GM12865 (cell line): ENCODE results near the gene TMEM214.
A peak's percentile ranks its signal among the peaks of the same experiment; 100 is the strongest.

Experiments
- DNase-seq: peaks from one replicate; pipeline ENCODE4 v3.0.0; 2010; ENCODE audit warnings: low read depth
- H3K4me3 ChIP-seq: 2 replicates; pipeline ENCODE4 v1.5.1; 2011; ENCODE audit warnings: mild to moderate bottlenecking, low read depth, low read length, control low read depth
- CTCF ChIP-seq: IDR thresholded peaks from 2 replicates; pipeline ENCODE4 v1.5.1; 2011; ENCODE audit warnings: low read length, control low read depth, low read depth, inconsistent platforms; ENCODE audit not compliant: insufficient read depth; ENCODE audit errors: missing control alignments

TMEM214 gene

GRCh38 chr2:27042985-27043634 lies 10.3 kb downstream of the TMEM214 start:
- TF ChIP-seq CTCF, result no peak
- no peak for DNase-seq
- H3K4me3 ChIP-seq, result no peak overlapping the region

GRCh38 chr2:27049422-27050280 lies 16.9 kb downstream of the TMEM214 start:
- TF ChIP-seq CTCF, result no peak
- peak overlapping the region; percentile 76 for H3K4me3 ChIP-seq
- peak; percentile 81 for DNase-seq

- peak; percentile 7 for TF ChIP-seq CTCF
- peak; percentile 96 for DNase-seq
- H3K4me3 ChIP-seq, result peak overlapping the region; percentile 76
Measured at GRCh38 chr2:27050281-27050995, 17.7 kb downstream of the TMEM214 start.

- peak; percentile 98 for DNase-seq
- no peak for TF ChIP-seq CTCF
- H3K4me3 ChIP-seq, result peak within 1 kb of the TSS; percentile 76
Measured at GRCh38 chr2:27050996-27051901, 18.5 kb downstream of the TMEM214 start, which contains the start of gene AGBL5. Gene AGBL5, plus strand, starts transcription at chr2:27051668. Its CDS starts 1,291 bp downstream, at chr2:27052959.

- no peak for DNase-seq
- peak overlapping the region; percentile 76 for H3K4me3 ChIP-seq
- TF ChIP-seq CTCF, result no peak
Measured at GRCh38 chr2:27051902-27052645, 19.3 kb downstream of the TMEM214 start.

GRCh38 chr2:27053321-27053720 lies 20.6 kb downstream of the TMEM214 start:
- H3K4me3 ChIP-seq, result no peak overlapping the region
- no peak for TF ChIP-seq CTCF
- no peak for DNase-seq
